COLO668 (cell line): ENCODE measurements around the gene SAMD4A.

ENCODE experiments used
- DNase-seq: peaks from one replicate; lab custom pipeline; 2025; ENCODE audit not compliant: unreplicated experiment; lab: John Stamatoyannopoulos, UW

Gene SAMD4A

GRCh38 chr14:54813081-54813480 lies 246.2 kb downstream of the SAMD4A start:
- DNase-seq: no peak

DNA sequence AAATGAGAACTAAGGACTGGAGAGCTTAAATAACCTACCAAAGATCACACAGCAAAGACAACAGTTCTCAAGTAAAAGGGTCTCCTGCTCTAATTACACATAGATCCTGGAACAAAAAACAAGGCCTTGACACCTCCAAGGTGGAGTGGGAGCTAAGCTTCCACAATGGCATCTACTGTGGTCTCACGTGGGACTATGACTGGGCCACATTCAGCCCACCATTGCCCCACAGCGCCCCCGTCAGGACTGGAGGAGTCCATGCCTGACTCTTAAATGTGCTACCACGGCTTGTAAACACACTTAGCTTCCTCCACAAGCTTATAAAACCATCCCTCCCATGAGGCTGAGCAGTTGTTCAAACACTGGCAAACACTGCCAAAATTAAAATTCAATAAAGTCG lies 247.1 kb downstream of the SAMD4A start:
- peak; percentile 28 for DNase-seq

DNA sequence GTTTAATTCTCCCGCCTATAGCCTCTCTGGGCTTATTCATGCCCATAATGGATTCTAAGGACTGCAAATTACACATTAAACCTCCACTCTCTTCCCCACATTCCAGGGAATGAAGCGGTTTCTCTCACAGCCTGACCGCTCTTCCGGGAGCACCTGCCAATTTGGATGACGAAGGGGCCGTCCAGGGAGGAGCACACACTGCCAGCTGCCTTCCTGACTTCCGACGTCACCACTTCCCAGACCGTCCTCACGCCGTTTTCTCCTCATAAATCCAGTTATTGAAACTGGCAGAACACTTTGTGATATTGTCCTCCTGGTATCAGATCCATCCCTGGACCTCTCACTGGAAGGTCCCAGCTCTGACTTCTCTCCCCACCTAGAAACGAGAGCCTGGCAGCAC lies 248.1 kb downstream of the SAMD4A start:
- no peak for DNase-seq

DNA sequence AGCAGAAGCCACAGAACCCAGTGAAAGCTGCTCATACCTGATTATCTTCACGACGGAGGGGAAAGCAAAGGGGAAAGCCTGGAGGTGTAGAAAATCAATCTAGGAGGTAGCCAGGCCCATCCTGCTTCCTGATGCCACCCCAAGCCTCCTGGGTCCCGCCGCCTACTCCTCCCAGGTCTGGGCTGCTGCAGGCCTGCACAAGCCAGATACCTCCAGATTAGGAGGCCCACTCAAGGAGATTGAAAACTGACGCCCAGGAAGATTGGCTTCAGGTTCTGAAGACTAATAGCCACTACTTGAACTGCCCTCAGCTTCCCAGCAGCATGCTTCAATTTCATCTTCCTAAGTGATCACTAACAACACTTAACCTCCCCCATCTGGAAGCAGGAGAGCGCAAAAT lies 248.6 kb downstream of the SAMD4A start:
- DNase-seq: no peak

- DNase-seq: no peak
Observed at GRCh38 chr14:54816450-54816849, 249.5 kb downstream of the SAMD4A start.

GRCh38 chr14:54817506-54817905 lies 250.6 kb downstream of the SAMD4A start:
- DNase-seq: no peak

- no peak for DNase-seq
Observed at GRCh38 chr14:54818201-54819133, 251.5 kb downstream of the SAMD4A start.

DNA sequence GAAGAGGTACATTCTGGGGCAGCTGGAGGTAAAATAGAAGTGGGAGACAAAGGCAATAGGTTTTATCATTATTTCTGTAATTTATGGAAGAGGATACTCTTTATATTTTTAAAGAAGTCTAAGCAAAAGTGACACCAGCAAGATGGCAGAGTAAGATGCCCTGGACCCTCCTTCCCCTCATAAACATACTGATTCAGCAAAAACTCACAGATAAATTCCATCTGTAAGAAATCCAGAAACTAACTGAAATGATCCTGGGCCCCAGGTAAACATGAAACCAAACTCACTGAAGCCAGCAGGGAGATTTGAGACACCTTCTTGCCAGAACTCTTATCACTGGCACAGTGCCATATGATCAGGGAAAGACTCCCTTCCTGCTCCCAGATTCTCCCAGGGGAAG lies 255.8 kb downstream of the SAMD4A start:
- no peak for DNase-seq

DNA sequence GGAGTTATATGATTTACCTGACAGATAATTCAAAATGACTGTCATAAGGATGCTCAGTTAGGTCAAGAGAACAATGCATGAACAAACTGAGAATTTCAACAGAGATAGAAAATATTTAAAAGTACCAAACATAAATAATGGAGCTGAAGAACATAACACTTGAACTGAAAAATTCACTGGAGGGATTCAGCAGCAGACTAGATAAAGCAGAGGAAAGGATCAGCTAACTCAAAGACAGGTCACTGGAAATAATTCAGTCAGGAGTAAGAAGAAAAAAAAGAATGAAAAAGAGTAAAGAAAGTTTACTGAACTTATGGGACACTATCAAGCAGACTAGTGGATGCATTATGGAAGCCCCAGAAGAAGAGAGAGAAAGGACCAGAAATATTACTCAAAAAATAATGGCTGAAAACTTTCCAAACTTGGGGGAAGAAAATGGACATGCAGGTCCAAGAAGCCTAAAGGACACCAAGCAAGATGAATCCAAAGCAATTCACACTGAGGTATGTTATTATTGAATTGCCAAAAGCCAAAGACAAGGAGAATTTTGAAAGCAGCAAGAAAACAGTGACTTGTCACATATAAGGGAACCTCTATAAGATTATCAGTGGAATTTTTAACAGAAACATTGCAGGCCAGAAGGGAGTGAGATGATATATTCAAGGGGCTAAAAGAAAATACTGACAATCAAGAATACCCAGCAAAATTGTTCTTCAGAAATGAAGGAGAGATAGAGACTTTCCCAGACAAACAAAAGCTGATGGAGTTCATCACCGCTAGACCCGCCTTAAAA lies 257.0 kb downstream of the SAMD4A start:
- DNase-seq: no peak

DNA sequence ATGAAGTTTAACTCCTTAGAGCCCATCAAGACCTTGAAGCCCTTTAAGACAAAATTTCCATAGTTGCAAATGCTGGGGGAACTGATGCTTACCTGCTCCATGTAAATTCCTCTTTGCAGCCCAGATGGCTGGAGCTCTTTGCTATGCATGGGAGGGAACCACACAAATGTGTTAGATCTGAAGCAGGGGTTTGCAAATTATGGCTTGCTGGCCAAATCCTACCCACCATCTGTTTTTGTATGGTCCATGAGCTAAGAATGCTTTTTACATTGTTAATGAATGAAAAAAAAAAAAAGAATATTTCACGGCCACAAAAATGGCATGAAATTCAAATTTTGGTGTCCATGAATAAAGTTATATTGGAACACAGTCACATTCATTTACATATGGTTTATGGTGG lies 261.1 kb downstream of the SAMD4A start:
- no peak for DNase-seq

DNA sequence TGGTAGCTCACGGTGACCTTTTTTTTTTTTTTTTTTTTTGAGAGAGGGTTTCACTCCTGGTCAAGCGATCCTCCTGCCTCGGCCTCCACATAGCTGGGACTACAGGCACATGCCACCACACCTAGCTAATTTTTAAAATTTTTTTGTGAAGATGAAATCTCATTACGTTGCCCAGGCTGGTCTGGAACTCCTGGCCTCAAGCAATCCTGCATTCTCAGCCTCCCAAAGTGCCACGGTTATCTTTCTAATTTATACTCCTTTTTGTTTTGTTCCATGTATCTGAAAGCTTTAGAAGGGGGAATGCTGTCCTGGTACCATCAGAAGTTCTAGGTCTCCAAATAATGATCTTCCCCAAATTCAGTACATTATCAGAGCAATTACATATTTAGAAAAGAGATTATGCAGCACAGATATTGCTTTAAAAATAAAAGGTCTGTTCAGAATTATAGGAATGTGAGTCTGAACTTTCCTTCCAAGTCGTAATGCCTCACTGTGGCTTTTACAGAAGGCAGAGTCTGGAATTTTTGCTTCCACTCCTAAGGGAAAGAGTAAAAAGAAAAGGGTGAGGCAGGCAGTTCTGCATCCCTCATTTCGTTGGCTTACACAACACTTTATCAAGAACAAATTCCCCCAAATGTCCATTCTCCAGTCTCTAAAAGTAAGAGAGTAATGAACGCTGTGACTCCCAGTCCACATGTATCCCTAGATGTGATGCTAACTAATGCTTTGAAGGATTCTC lies 262.7 kb downstream of the SAMD4A start:
- no peak for DNase-seq

DNA sequence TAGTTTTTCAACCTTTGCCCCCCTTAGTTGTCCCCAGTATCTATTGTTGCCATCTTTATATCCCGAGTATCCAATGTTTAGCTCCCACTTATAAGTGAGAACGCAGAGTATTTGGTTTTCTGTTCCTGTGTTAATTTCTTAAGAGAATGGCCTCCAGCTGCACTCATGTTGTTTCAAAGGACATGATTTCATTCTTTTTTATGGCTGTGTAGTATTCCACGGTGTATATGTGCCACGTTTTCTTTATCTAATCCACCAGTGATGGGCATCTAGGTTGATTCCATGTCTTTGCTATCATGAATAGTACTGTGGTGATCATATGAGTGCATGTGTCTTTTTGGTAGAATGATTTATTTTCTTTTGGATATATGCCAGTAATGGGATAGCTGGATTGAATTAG lies 263.7 kb downstream of the SAMD4A start:
- no peak for DNase-seq

- DNase-seq: no peak
Observed at GRCh38 chr14:54834081-54834480, 267.2 kb downstream of the SAMD4A start.

GRCh38 chr14:54834727-54835126 lies 267.8 kb downstream of the SAMD4A start:
- no peak for DNase-seq

DNA sequence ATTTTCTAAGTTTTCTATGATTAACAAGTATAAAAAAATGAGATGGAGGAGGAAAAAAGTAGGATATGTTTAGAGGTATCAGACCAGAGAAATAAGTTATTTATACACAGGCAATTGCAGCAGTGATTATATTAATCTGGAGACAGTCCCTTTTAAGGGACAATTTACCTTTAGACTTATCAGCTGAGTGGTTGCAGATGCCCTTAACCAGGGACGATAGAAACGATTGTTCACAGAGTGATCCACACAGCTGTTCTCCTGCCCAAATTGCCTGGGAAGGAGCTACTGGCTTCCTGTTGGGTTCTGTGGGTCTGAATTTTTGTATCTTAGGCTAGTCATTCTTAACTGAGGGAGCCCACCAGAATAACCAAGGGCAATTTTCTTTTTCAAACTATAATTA lies 269.3 kb downstream of the SAMD4A start:
- no peak for DNase-seq

DNA sequence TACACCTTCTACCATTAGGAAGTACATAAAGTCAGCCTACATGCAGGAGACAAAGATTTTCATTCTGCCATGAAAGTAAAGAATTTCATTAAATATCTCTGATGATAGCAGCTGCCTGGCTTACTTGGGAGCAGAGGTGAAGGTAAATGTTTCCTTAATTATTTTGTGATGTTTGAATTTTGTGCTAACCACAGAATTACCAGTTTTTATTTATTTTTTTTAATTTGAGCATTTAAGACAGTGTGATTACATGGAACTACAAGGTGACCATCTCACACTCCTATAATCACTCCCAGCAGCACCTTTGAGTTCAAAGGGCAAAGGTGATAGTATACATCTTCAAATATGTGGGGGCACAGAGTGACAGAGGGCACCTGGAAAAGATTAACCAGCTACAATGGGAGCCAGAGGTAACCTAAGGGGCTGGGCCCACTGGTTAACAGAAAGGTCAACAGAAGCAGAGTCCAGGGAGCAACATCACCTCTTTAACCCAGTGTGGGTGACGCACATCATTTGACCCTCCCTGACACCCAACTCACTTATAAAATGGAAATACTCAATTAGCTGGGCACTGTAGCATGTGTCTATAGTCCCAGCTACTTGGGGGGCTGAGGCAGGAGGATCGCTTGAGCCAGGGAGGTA lies 270.7 kb downstream of the SAMD4A start:
- DNase-seq: no peak

GRCh38 chr14:54838931-54839512 lies 272.1 kb downstream of the SAMD4A start:
- DNase-seq: no peak

- DNase-seq: no peak
Observed at GRCh38 chr14:54839701-54840119, 272.8 kb downstream of the SAMD4A start.

GRCh38 chr14:54840336-54840735 lies 273.4 kb downstream of the SAMD4A start:
- no peak for DNase-seq

GRCh38 chr14:54840798-54841197 lies 273.9 kb downstream of the SAMD4A start:
- DNase-seq: no peak
